Astrocyte (in vitro differentiated cells and primary cell): ENCODE data around the gene COA6.

Experiments used
- EZH2 ChIP-seq: IDR thresholded peaks from 2 replicates; pipeline ENCODE4 v1.6.1; 2012; ENCODE audit warnings: mild to moderate bottlenecking, low read length, inconsistent platforms; ENCODE audit not compliant: insufficient read depth
- TF ChIP-seq, protein P1 (sequence below): IDR thresholded peaks from 2 replicates; pipeline ENCODE4 v1.5.1; 2011; ENCODE audit warnings: low read depth, mild to moderate bottlenecking, inconsistent platforms, low read length, moderate library complexity; ENCODE audit not compliant: insufficient read depth

DNA sequence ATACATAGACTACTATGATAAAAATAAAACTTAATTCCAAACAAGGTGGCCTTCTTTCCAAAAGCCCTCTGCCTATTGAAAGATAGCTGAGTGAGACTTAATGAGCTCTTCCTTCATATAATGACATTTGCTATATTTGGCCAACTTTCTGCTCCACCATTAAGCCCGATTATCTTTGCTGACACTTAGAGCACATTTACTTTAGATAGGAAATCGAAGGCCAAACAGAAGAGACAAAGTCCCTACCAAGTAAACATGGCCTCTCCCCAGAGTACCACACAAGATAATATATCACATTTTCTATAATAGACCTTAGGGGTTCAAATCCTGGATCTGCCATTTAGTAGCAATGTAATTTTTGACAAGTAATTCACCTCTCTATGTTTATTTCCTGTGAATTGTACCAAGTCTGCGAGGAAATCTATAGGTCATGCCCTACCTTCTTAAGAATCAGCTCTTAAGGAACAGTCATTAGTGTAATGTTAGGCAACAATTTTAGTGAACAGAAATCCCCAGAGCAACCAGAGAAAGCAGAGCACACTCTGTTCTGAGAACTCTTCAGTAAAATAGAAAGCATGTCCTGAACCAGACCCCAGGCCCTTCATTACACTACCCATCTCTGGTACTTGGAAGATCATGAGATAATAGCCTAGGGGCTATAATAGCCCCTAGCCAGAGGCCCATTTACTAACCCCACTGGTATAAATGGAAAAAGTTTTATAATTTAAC lies 17.3 kb upstream of the COA6 start:
- TF ChIP-seq, protein P1, sequence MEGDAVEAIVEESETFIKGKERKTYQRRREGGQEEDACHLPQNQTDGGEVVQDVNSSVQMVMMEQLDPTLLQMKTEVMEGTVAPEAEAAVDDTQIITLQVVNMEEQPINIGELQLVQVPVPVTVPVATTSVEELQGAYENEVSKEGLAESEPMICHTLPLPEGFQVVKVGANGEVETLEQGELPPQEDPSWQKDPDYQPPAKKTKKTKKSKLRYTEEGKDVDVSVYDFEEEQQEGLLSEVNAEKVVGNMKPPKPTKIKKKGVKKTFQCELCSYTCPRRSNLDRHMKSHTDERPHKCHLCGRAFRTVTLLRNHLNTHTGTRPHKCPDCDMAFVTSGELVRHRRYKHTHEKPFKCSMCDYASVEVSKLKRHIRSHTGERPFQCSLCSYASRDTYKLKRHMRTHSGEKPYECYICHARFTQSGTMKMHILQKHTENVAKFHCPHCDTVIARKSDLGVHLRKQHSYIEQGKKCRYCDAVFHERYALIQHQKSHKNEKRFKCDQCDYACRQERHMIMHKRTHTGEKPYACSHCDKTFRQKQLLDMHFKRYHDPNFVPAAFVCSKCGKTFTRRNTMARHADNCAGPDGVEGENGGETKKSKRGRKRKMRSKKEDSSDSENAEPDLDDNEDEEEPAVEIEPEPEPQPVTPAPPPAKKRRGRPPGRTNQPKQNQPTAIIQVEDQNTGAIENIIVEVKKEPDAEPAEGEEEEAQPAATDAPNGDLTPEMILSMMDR = no peak
- TF ChIP-seq EZH2 = no peak
